HG03521 (cell line): ENCODE data around the gene TUBB6.

Source experiments
- ATAC-seq: cut with Tn5 transposase; IDR thresholded peaks from one replicate; pipeline ENCODE4 v1.9.1; 2021; ENCODE audit warnings: mild to moderate bottlenecking, moderate library complexity; ENCODE audit not compliant: unreplicated experiment

The TUBB6 gene

GRCh38 chr18:12313530-12314245 lies 5.6 kb downstream of the TUBB6 start:
- no peak for ATAC-seq

- ATAC-seq, result no peak
These were observed 6.7 kb downstream of the TUBB6 start for GRCh38 chr18:12314591-12315305.

- no peak for ATAC-seq
These were observed 7.4 kb downstream of the TUBB6 start for GRCh38 chr18:12315490-12315889.

- no peak for ATAC-seq
These were observed 7.9 kb downstream of the TUBB6 start for GRCh38 chr18:12315911-12316310.

- ATAC-seq, result no peak
These were observed 9.8 kb downstream of the TUBB6 start for GRCh38 chr18:12317664-12318333.

GRCh38 chr18:12318334-12318697 lies 10.3 kb downstream of the TUBB6 start:
- ATAC-seq, result no peak

- ATAC-seq, result no peak
These were observed 10.8 kb downstream of the TUBB6 start for GRCh38 chr18:12318857-12319256.

GRCh38 chr18:12321333-12321732 lies 13.3 kb downstream of the TUBB6 start:
- peak; percentile 61 for ATAC-seq

GRCh38 chr18:12324991-12325725 lies 17.1 kb downstream of the TUBB6 start:
- no peak for ATAC-seq

- ATAC-seq, result no peak
These were observed 17.7 kb downstream of the TUBB6 start for GRCh38 chr18:12325726-12326245.

GRCh38 chr18:12326711-12327460 lies 18.8 kb downstream of the TUBB6 start:
- no peak for ATAC-seq

- ATAC-seq, result no peak
These were observed 19.6 kb downstream of the TUBB6 start for GRCh38 chr18:12327510-12328178.

- ATAC-seq, result no peak
These were observed 20.3 kb downstream of the TUBB6 start for GRCh38 chr18:12328179-12328823.

GRCh38 chr18:12329125-12329698 lies 21.2 kb downstream of the TUBB6 start:
- ATAC-seq, result no peak

- no peak for ATAC-seq
These were observed 22.7 kb downstream of the TUBB6 start for GRCh38 chr18:12330766-12331165.

- ATAC-seq, result no peak
These were observed 25.7 kb downstream of the TUBB6 start for GRCh38 chr18:12333506-12334290.

- ATAC-seq, result no peak
These were observed 26.3 kb downstream of the TUBB6 start for GRCh38 chr18:12334366-12334808.

- no peak for ATAC-seq
These were observed 26.8 kb downstream of the TUBB6 start for GRCh38 chr18:12334863-12335262.
